Vagina (tissue), 2 donors: ENCODE results near the gene TNRC6C. TPM values are rescaled to one million over a fixed set of nuclear protein-coding genes. Genes with fewer than 3 reads are reported as not detected.
A peak's percentile ranks its signal among the peaks of the same experiment; 100 is the strongest.

Experiments used
- DNase-seq, 2 donors: peaks; one replicate each; pipeline ENCODE4 v3.0.0-alpha.2; 2017; ENCODE audit errors: extremely low spot score in 2 of 2
- H3K27ac ChIP-seq: fragments of 200-600 bp; sonication (generic); one replicate; pipeline ENCODE4 v1.5.1; 2019
- H3K27me3 ChIP-seq: fragments of 200-600 bp; sonication (generic); one replicate; pipeline ENCODE4 v1.5.1; 2019
- H3K36me3 ChIP-seq, 2 donors: fragments of 200-600 bp; sonication (generic); one replicate each; pipeline ENCODE4 v1.5.1; 2017 to 2019
- H3K4me1 ChIP-seq: fragments of 200-600 bp; sonication (generic); one replicate; pipeline ENCODE4 v1.5.1; 2019
- H3K4me3 ChIP-seq, 2 donors: fragments of 200-600 bp; sonication (generic); 1 replicate in 1 of 2; 2 replicates in 1 of 2; pipeline ENCODE4 v1.5.1; 2016 to 2019
- H3K9me3 ChIP-seq: fragments of 200-600 bp; sonication (generic); one replicate; pipeline ENCODE4 v1.5.1; 2019
- CTCF ChIP-seq, 3 experiments: fragments of 450-650 bp in 2 of 3; fragments of 200-600 bp in 1 of 3; sonication (generic) in 1 of 3; IDR thresholded peaks; one replicate each; pipeline ENCODE4 v1.5.1; 2017 to 2019; ENCODE audit warnings: antibody characterized with exemption in 3 of 3, mild to moderate bottlenecking in 2 of 3, moderate library complexity in 2 of 3
- POLR2A ChIP-seq, 2 donors: fragments of 450-650 bp; IDR thresholded peaks; one replicate each; pipeline ENCODE4 v1.6.1; 2017; ENCODE audit warnings: antibody characterized with exemption in 2 of 2, mild to moderate bottlenecking in 2 of 2, moderate library complexity in 2 of 2
- POLR2AphosphoS5 ChIP-seq, 2 donors: sonication (generic); formaldehyde crosslinking; IDR thresholded peaks; one replicate each; pipeline ENCODE4 v1.9.0; 2017; ENCODE audit warnings: antibody characterized with exemption in 2 of 2, mild to moderate bottlenecking in 2 of 2, low read depth in 1 of 2; ENCODE audit not compliant: insufficient read depth in 1 of 2
- intact Hi-C: fragments of 100-400 bp; cut with DNase I; formaldehyde crosslinking; loops from one replicate; pipeline ENCODE4 v1.15.1; 2023
- total RNA-seq: library from RNA; depleted of rRNA; stranded (reverse); fragments of >200 nt; gene quantifications from one replicate; pipeline ENCODE4 v1.2.3, GENCODE V29; 2016

TNRC6C gene
- total RNA-seq, 1 donor from 2014 or later = 14.7 TPM

- no peak overlapping the region for H3K27ac ChIP-seq
Measured at GRCh38 chr17:78013683-78014467, 55.4 kb downstream of the TNRC6C start.

GRCh38 chr17:78014646-78015045 lies 56.1 kb downstream of the TNRC6C start:
- DNase-seq = no peak
- no peaks in the 10 kb centered on the region for H3K4me1 ChIP-seq
- no peak overlapping the region for H3K27ac ChIP-seq
- TF ChIP-seq POLR2AphosphoS5 (IDR thresholded peaks at IDR 0.05; ENCODE audit: insufficient read depth in 1 of 2, low read depth in 1 of 2) (no peak), POLR2A (IDR thresholded peaks at IDR 0.05) (no peak), CTCF (IDR thresholded peaks at IDR 0.05) (no peak)
- H3K27me3 ChIP-seq = no peaks in the 10 kb centered on the region
- H3K9me3 ChIP-seq = no peaks in the 10 kb centered on the region
- intact Hi-C loops = loop anchor here (5.0 to 10.0 kb wide), 2 partner anchors 240 to 472 kb away; no protein-coding TSS in a partner anchor
- H3K4me3 ChIP-seq = no peak overlapping the region
- no peaks in the 10 kb centered on the region for H3K36me3 ChIP-seq

More at GRCh38 chr17:78013683-78014467, 55.4 kb downstream of the TNRC6C start:
- no peaks in the 10 kb centered on the region for H3K27me3 ChIP-seq
- no peak for DNase-seq
- intact Hi-C loops = loop anchor here (10.0 kb wide), 1 partner anchor 239 kb away; no protein-coding TSS in a partner anchor
- H3K36me3 ChIP-seq = no peaks in the 10 kb centered on the region
- TF ChIP-seq CTCF (IDR thresholded peaks at IDR 0.05) = peak; percentile 69 to 77 (median 76)
- peak in 1 of 2 donors; percentile 40 for TF ChIP-seq POLR2AphosphoS5 (IDR thresholded peaks at IDR 0.05; ENCODE audit: insufficient read depth in 1 of 2, low read depth in 1 of 2)
- no peak for TF ChIP-seq POLR2A (IDR thresholded peaks at IDR 0.05)
- no peaks in the 10 kb centered on the region for H3K4me1 ChIP-seq
- H3K9me3 ChIP-seq = no peaks in the 10 kb centered on the region
- no peak overlapping the region for H3K4me3 ChIP-seq

- Histone ChIP-seq H3K4me3 (no peak overlapping the region), H3K9me3 (no peaks in the 10 kb centered on the region), H3K4me1 (peaks cover 7% of the 10 kb centered on the region), H3K36me3 (no peaks in the 10 kb centered on the region), H3K27me3 (no peaks in the 10 kb centered on the region), H3K27ac (no peak overlapping the region)
- no peak for DNase-seq
- intact Hi-C loops = loop anchor here (5.0 to 10.0 kb wide), 2 partner anchors 242 to 475 kb away; no protein-coding TSS in a partner anchor
- TF ChIP-seq CTCF (IDR thresholded peaks at IDR 0.05) (no peak), POLR2A (IDR thresholded peaks at IDR 0.05) (no peak), POLR2AphosphoS5 (IDR thresholded peaks at IDR 0.05; ENCODE audit: insufficient read depth in 1 of 2, low read depth in 1 of 2) (no peak)
Measured at GRCh38 chr17:78016852-78017251, 58.3 kb downstream of the TNRC6C start.

- Histone ChIP-seq H3K9me3 (no peaks in the 10 kb centered on the region), H3K36me3 (no peaks in the 10 kb centered on the region), H3K4me3 (no peak overlapping the region), H3K4me1 (peaks cover 12% of the 10 kb centered on the region), H3K27ac (no peak overlapping the region), H3K27me3 (no peaks in the 10 kb centered on the region)
- TF ChIP-seq CTCF (IDR thresholded peaks at IDR 0.05) (peak; percentile 21 to 54 (median 45)), POLR2AphosphoS5 (IDR thresholded peaks at IDR 0.05; ENCODE audit: insufficient read depth in 1 of 2, low read depth in 1 of 2) (no peak), POLR2A (IDR thresholded peaks at IDR 0.05) (no peak)
- intact Hi-C loops = loop anchor here (5.0 to 10.0 kb wide), 2 partner anchors 245 to 477 kb away; no protein-coding TSS in a partner anchor
- no peak for DNase-seq
Measured at GRCh38 chr17:78019367-78019975, 61.0 kb downstream of the TNRC6C start.
